Brain microvascular endothelial cell (primary cell): ENCODE data around the gene TRIM60.

ENCODE experiments used
- DNase-seq: peaks from one replicate; pipeline ENCODE4 v3.0.0-alpha.2; 2020
- H3K27ac ChIP-seq: fragments of 250-450 bp; sonication (Bioruptor Pico); 2 replicates; pipeline ENCODE4 v1.5.1; 2020; ENCODE audit warnings: mild to moderate bottlenecking, moderate library complexity
- H3K27me3 ChIP-seq: fragments of 250-450 bp; sonication (Bioruptor Pico); replicated peaks from 2 replicates; pipeline ENCODE4 v1.5.1; 2020; ENCODE audit warnings: mild to moderate bottlenecking
- H3K36me3 ChIP-seq: fragments of 250-450 bp; sonication (Bioruptor Pico); replicated peaks from 2 replicates; pipeline ENCODE4 v1.5.1; 2020; ENCODE audit warnings: mild to moderate bottlenecking
- H3K4me3 ChIP-seq: 2 replicates; pipeline ENCODE4 v1.5.1; 2011; ENCODE audit warnings: low read depth, mild to moderate bottlenecking, control low read depth, low read length, moderate library complexity
- CTCF ChIP-seq: IDR thresholded peaks from 2 replicates; pipeline ENCODE4 v1.5.1; 2011; ENCODE audit warnings: low read depth, mild to moderate bottlenecking, moderate library complexity, low read length, control low read depth, inconsistent platforms; ENCODE audit errors: missing control alignments
- in situ Hi-C: cut with HindIII; loops from 2 replicates; pipeline ENCODE4 v1.10.0; 2017; ENCODE audit warnings: low sequenced_read_pairs, low pct_ligation_motif_present

The TRIM60 gene

GRCh38 chr4:165005352-165005925 lies 26.4 kb upstream of the TRIM60 start:
- TF ChIP-seq CTCF, result no peak
- in situ Hi-C loops, result no loop called here
- Histone ChIP-seq H3K27me3 (no peaks in the 10 kb centered on the region), H3K27ac (no peak overlapping the region), H3K4me3 (no peak overlapping the region), H3K36me3 (no peaks in the 10 kb centered on the region)
- DNase-seq, result no peak

GRCh38 chr4:165006456-165006855 lies 25.3 kb upstream of the TRIM60 start:
- Histone ChIP-seq H3K36me3 (no peaks in the 10 kb centered on the region), H3K4me3 (no peak overlapping the region), H3K27ac (no peak overlapping the region), H3K27me3 (no peaks in the 10 kb centered on the region)
- in situ Hi-C loops, result no loop called here
- DNase-seq, result no peak
- no peak for TF ChIP-seq CTCF

GRCh38 chr4:165006886-165007285 lies 24.9 kb upstream of the TRIM60 start:
- H3K27me3 ChIP-seq, result no peaks in the 10 kb centered on the region
- DNase-seq, result no peak
- H3K36me3 ChIP-seq, result no peaks in the 10 kb centered on the region
- no peak overlapping the region for H3K27ac ChIP-seq
- no peak for TF ChIP-seq CTCF
- in situ Hi-C loops, result no loop called here
- no peak overlapping the region for H3K4me3 ChIP-seq

GRCh38 chr4:165009493-165010227 lies 22.1 kb upstream of the TRIM60 start:
- TF ChIP-seq CTCF, result no peak
- in situ Hi-C loops, result no loop called here
- Histone ChIP-seq H3K36me3 (no peaks in the 10 kb centered on the region), H3K4me3 (no peak overlapping the region), H3K27me3 (no peaks in the 10 kb centered on the region), H3K27ac (no peak overlapping the region)
- no peak for DNase-seq

GRCh38 chr4:165010487-165010886 lies 21.3 kb upstream of the TRIM60 start:
- Histone ChIP-seq H3K27ac (no peak overlapping the region), H3K36me3 (no peaks in the 10 kb centered on the region), H3K27me3 (no peaks in the 10 kb centered on the region), H3K4me3 (no peak overlapping the region)
- in situ Hi-C loops, result no loop called here
- no peak for DNase-seq
- TF ChIP-seq CTCF, result no peak
